HG02970 (cell line): ENCODE data around the gene COX7B.
"Not testable (repeated sequence)": the region's sequence is repeated elsewhere in the genome, so short reads cannot be mapped to it uniquely, and the experiment has no call there.

Experiments
- ATAC-seq: cut with Tn5 transposase; IDR thresholded peaks from one replicate; pipeline ENCODE4 v1.9.1; 2021; ENCODE audit warnings: mild to moderate bottlenecking, moderate library complexity, moderate number of reproducible peaks; ENCODE audit not compliant: unreplicated experiment, low FRiP score

The COX7B gene

DNA sequence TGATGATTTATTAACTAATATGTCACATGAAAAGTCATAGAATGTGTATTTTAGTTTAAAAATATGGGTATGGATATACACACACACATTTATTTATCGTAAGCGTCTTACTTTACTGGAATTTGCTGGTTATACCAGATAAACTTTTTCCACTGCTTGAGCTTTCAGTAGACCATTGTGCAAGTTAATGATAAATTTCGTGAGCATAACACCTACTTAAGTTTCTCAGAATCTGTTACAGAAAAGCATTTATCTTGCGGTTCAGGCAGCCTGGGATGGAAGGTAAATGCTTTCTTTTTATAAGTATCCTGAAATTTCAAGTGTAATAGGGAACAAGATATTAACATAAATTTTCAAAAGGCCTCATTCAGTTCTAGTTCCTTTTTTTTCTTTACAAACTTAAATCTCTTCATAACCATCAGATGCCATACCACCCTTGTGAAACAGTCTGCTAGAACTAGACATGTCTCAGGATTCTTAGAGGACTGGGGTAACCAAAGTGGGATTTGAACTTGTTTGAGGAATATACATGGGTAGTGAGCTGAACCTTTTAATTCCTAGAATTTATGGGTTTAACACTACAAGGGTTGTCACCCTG lies 38.9 kb downstream of the COX7B start:
- no peak for ATAC-seq

GRCh38 chrX:77945031-77945430 lies 45.8 kb downstream of the COX7B start:
- not testable (repeated sequence) for ATAC-seq

DNA sequence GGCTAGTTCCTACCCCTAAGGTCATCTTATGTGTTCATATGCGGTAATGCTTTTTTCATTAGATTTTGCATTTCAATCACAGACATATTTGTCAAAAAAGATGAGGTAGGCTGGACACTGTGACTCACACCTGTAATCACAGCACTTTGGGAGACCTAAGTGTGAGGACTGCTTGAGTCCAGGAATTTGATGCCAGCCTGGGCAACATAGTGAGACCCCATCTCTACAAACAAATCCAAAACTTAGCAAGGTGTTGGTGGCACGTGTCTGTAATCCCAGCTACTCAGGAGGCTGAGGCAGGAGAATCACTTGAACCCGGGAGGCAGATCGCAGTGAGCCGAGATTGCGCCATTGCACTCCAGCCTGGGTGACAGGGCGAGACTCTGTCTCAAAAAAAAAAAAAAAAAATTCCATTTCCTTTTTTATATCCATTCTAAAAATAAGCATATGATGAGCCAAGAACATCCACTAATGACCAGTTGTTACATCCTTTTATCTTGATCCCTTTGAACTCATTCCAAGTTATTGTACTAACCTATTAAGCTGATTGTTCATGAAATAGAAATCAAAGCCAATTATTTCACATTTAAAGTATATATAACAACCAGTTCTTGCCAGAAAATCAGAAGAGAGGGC lies 46.8 kb downstream of the COX7B start:
- no peak for ATAC-seq

DNA sequence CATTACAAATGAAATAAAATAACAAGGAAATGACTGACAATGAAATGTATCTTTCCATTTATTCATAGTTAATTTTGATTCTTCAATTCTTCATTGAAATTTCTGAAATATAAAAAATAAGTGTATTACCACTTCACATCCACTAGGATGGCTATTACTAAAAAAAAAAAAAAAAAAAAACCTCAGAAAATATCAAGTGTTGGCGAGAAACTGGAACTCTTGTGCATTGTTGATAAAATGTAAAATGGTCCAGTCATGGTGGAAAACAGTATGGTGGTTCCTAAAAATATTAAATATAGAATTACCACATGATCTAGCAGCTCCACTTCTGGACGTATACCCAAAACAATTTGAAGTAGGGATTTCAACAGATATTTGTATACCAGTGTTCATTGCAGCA lies 47.3 kb downstream of the COX7B start:
- ATAC-seq: no peak

DNA sequence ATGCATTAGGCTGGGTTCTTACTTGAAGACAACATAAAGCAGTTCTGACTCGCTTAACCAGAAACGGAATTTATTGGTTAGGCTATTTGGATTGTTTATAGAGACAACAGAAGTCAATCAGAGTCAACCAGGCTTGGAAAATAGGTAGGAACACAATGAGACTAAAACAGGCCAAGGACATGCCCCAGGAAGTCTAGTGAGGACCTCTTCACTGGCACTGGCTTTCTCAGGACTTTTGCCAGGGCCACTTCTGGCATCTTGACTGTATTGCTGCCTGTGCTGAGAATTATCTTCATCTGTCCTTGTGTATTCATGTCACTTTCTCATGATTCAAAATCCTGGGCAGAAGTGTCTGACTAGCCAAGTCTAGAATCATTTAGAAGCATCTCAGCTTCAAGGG lies 50.6 kb downstream of the COX7B start:
- no peak for ATAC-seq

DNA sequence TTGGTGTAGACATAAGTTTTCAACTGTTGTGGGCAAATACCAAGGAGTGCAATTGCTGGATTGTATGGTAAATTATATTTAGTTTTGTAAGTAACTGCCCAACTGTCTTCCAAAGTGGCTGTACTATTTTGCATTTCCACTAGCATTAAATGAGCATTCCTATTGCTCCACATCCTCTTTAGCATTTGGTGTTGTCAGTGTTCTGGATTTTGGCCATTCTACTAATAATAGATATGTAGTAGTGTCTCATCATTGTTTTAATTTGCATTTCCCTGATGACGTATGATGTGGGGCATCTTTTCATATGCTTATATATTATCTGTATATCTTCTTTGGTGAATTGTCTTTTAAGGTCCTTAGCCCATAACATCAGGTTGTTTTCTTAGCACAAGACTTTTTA lies 52.9 kb downstream of the COX7B start:
- ATAC-seq: no peak

- ATAC-seq: no peak
Observed at GRCh38 chrX:77953302-77953701, 54.0 kb downstream of the COX7B start.

DNA sequence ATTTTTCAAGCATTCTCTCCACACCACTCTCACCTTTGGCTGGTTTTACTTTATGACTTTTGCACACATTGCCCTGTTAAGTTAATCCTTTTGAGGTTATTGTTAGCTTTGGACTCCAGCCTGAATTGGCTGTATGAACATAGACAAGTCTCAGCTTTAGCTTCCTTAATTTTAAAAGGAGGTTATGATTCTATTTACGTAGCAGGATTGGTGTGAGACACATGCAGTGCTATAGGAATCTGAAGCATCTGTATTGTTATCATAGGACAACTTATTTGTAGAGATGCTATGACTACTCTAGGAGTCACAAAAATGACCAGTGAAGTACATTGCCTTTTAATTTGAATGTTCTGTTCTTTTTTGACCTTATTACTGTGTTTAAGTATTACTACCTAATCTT lies 54.4 kb downstream of the COX7B start:
- no peak for ATAC-seq
